Mucosa of rectum (tissue), 2 donors: ENCODE results near the gene ALS2CL.

Experiments used
- H3K27ac ChIP-seq, 2 donors: one replicate each; pipeline ENCODE4 v1.7.0; 2013; ENCODE audit warnings: inconsistent platforms in 2 of 2, low read depth in 2 of 2, low read length in 2 of 2
- H3K27me3 ChIP-seq, 2 donors: one replicate each; pipeline ENCODE4 v1.7.0; 2013; ENCODE audit warnings: low read length in 2 of 2; ENCODE audit not compliant: control insufficient read depth in 2 of 2, insufficient read depth in 2 of 2
- H3K36me3 ChIP-seq, 2 donors: one replicate each; pipeline ENCODE4 v1.7.0; 2013; ENCODE audit warnings: low read length in 2 of 2; ENCODE audit not compliant: control insufficient read depth in 2 of 2, insufficient read depth in 2 of 2
- H3K4me1 ChIP-seq, 2 donors: one replicate each; pipeline ENCODE4 v1.7.0; 2013; ENCODE audit warnings: low read length in 2 of 2, mild to moderate bottlenecking in 1 of 2; ENCODE audit not compliant: control insufficient read depth in 2 of 2, insufficient read depth in 2 of 2
- H3K4me3 ChIP-seq, 2 donors: one replicate each; pipeline ENCODE4 v1.7.0; 2013; ENCODE audit warnings: low read length in 2 of 2
- H3K9ac ChIP-seq, 2 donors: one replicate each; pipeline ENCODE4 v1.7.0; 2013; ENCODE audit warnings: low read length in 2 of 2, low read depth in 1 of 2, mild to moderate bottlenecking in 1 of 2
- H3K9me3 ChIP-seq, 2 donors: one replicate each; pipeline ENCODE4 v1.7.0; 2013; ENCODE audit warnings: low read length in 2 of 2; ENCODE audit not compliant: control insufficient read depth in 2 of 2
- donor health status: healthy.
- donor health status: Normal muscosa, but diverticular disease.

ALS2CL gene

GRCh38 chr3:46716461-46717441 lies 23.3 kb upstream of the ALS2CL start:
- peaks cover 0 to 2% of the 10 kb centered on the region in 2 donors for H3K27me3 ChIP-seq
- H3K9ac ChIP-seq: no peak overlapping the region
- no peaks in the 10 kb centered on the region for H3K9me3 ChIP-seq
- no peak overlapping the region for H3K4me3 ChIP-seq
- no peak overlapping the region for H3K27ac ChIP-seq
- no peaks in the 10 kb centered on the region for H3K36me3 ChIP-seq
- H3K4me1 ChIP-seq: no peaks in the 10 kb centered on the region

GRCh38 chr3:46715507-46716175 lies 22.2 kb upstream of the ALS2CL start:
- Histone ChIP-seq H3K9ac (no peak overlapping the region), H3K9me3 (no peaks in the 10 kb centered on the region), H3K4me1 (no peaks in the 10 kb centered on the region), H3K4me3 (no peak overlapping the region), H3K36me3 (no peaks in the 10 kb centered on the region), H3K27me3 (peaks cover 0 to 2% of the 10 kb centered on the region in 2 donors), H3K27ac (no peak overlapping the region)

GRCh38 chr3:46714728-46715506 lies 21.4 kb upstream of the ALS2CL start:
- Histone ChIP-seq H3K9me3 (no peaks in the 10 kb centered on the region), H3K36me3 (no peaks in the 10 kb centered on the region), H3K4me1 (no peaks in the 10 kb centered on the region), H3K9ac (no peak overlapping the region), H3K4me3 (no peak overlapping the region), H3K27me3 (peaks cover 0 to 2% of the 10 kb centered on the region in 2 donors), H3K27ac (no peak overlapping the region)

- Histone ChIP-seq H3K36me3 (no peaks in the 10 kb centered on the region), H3K4me3 (no peak overlapping the region), H3K27ac (no peak overlapping the region), H3K27me3 (no peaks in the 10 kb centered on the region), H3K4me1 (no peaks in the 10 kb centered on the region), H3K9me3 (no peaks in the 10 kb centered on the region), H3K9ac (no peak overlapping the region)
Measured at GRCh38 chr3:46713898-46714552, 20.5 kb upstream of the ALS2CL start.

GRCh38 chr3:46713050-46713897 lies 19.8 kb upstream of the ALS2CL start:
- no peak overlapping the region for H3K9ac ChIP-seq
- H3K4me3 ChIP-seq: no peak overlapping the region
- H3K27me3 ChIP-seq: no peaks in the 10 kb centered on the region
- no peaks in the 10 kb centered on the region for H3K36me3 ChIP-seq
- no peaks in the 10 kb centered on the region for H3K9me3 ChIP-seq
- no peak overlapping the region for H3K27ac ChIP-seq
- H3K4me1 ChIP-seq: no peaks in the 10 kb centered on the region

- Histone ChIP-seq H3K4me1 (no peaks in the 10 kb centered on the region), H3K9ac (no peak overlapping the region), H3K27ac (no peak overlapping the region), H3K9me3 (no peaks in the 10 kb centered on the region), H3K4me3 (no peak overlapping the region), H3K36me3 (no peaks in the 10 kb centered on the region), H3K27me3 (no peaks in the 10 kb centered on the region)
Measured at GRCh38 chr3:46712191-46713049, 18.9 kb upstream of the ALS2CL start.

- Histone ChIP-seq H3K9me3 (no peaks in the 10 kb centered on the region), H3K36me3 (no peaks in the 10 kb centered on the region), H3K4me1 (no peaks in the 10 kb centered on the region), H3K27me3 (no peaks in the 10 kb centered on the region), H3K9ac (no peak overlapping the region), H3K4me3 (no peak overlapping the region), H3K27ac (no peak overlapping the region)
Measured at GRCh38 chr3:46711760-46712159, 18.3 kb upstream of the ALS2CL start.

- Histone ChIP-seq H3K36me3 (no peaks in the 10 kb centered on the region), H3K27ac (no peak overlapping the region), H3K9me3 (no peaks in the 10 kb centered on the region), H3K27me3 (no peaks in the 10 kb centered on the region), H3K4me1 (no peaks in the 10 kb centered on the region), H3K4me3 (no peak overlapping the region), H3K9ac (no peak overlapping the region)
Measured at GRCh38 chr3:46711305-46711704, 17.8 kb upstream of the ALS2CL start.
